Retinal pigment epithelial cell (primary cell): ENCODE measurements around the gene GLRX.

ENCODE experiments used
- DNase-seq: peaks from one replicate; pipeline ENCODE4 v3.0.0-alpha.2; 2010; ENCODE audit warnings: low read depth
- H3K4me3 ChIP-seq: 2 replicates; pipeline ENCODE4 v1.5.1; 2011; ENCODE audit warnings: mild to moderate bottlenecking, low read length, control low read depth, moderate library complexity
- TF ChIP-seq, protein P1 (sequence below): conservative IDR thresholded peaks from 2 replicates; pipeline ENCODE4 v1.5.1; 2011; ENCODE audit warnings: low read depth, low read length, control low read depth, inconsistent platforms

The GLRX gene

GRCh38 chr5:95771892-95772291, 50.6 kb downstream of the GLRX start:
- TF ChIP-seq, protein P1, sequence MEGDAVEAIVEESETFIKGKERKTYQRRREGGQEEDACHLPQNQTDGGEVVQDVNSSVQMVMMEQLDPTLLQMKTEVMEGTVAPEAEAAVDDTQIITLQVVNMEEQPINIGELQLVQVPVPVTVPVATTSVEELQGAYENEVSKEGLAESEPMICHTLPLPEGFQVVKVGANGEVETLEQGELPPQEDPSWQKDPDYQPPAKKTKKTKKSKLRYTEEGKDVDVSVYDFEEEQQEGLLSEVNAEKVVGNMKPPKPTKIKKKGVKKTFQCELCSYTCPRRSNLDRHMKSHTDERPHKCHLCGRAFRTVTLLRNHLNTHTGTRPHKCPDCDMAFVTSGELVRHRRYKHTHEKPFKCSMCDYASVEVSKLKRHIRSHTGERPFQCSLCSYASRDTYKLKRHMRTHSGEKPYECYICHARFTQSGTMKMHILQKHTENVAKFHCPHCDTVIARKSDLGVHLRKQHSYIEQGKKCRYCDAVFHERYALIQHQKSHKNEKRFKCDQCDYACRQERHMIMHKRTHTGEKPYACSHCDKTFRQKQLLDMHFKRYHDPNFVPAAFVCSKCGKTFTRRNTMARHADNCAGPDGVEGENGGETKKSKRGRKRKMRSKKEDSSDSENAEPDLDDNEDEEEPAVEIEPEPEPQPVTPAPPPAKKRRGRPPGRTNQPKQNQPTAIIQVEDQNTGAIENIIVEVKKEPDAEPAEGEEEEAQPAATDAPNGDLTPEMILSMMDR, result no peak
- DNase-seq, result no peak
- no peak overlapping the region for H3K4me3 ChIP-seq

- no peak overlapping the region for H3K4me3 ChIP-seq
- DNase-seq, result no peak
- TF ChIP-seq, protein P1, result no peak
These were observed 51.5 kb downstream of the GLRX start for GRCh38 chr5:95770830-95771708.

GRCh38 chr5:95768731-95769130, 53.8 kb downstream of the GLRX start:
- H3K4me3 ChIP-seq, result no peak overlapping the region
- TF ChIP-seq, protein P1, result no peak
- no peak for DNase-seq

- H3K4me3 ChIP-seq, result no peak overlapping the region
- TF ChIP-seq, protein P1, result no peak
- no peak for DNase-seq
These were observed 58.6 kb downstream of the GLRX start for GRCh38 chr5:95763941-95764340.
